GM19452 (cell line): ENCODE results near the gene TMEM131L.
"Not testable (repeated sequence)": the region's sequence is repeated elsewhere in the genome, so short reads cannot be mapped to it uniquely, and the experiment has no call there.

Experiments used
- ATAC-seq: cut with Tn5 transposase; IDR thresholded peaks from one replicate; pipeline ENCODE4 v1.9.1; 2021; ENCODE audit not compliant: unreplicated experiment

Gene TMEM131L

GRCh38 chr4:153448003-153448731 lies 18.0 kb upstream of the TMEM131L start:
- no peak for ATAC-seq

- ATAC-seq: no peak
Measured at GRCh38 chr4:153449338-153449737, 16.8 kb upstream of the TMEM131L start.

GRCh38 chr4:153450544-153450917 lies 15.6 kb upstream of the TMEM131L start:
- ATAC-seq: peak; percentile 56

- ATAC-seq: not testable (repeated sequence)
Measured at GRCh38 chr4:153451145-153451544, 15.0 kb upstream of the TMEM131L start.

- no peak for ATAC-seq
Measured at GRCh38 chr4:153451911-153452657, 14.1 kb upstream of the TMEM131L start.

GRCh38 chr4:153452658-153453378 lies 13.3 kb upstream of the TMEM131L start:
- ATAC-seq: no peak

GRCh38 chr4:153453402-153453801 lies 12.8 kb upstream of the TMEM131L start:
- no peak for ATAC-seq

GRCh38 chr4:153458969-153459368 lies 7.2 kb upstream of the TMEM131L start:
- no peak for ATAC-seq

- not testable (repeated sequence) for ATAC-seq
Measured at GRCh38 chr4:153461549-153461948, 4.6 kb upstream of the TMEM131L start.

- ATAC-seq: no peak
Measured at GRCh38 chr4:153464068-153464467, 2.1 kb upstream of the TMEM131L start.

GRCh38 chr4:153465140-153465539 lies 1.0 kb upstream of the TMEM131L start:
- ATAC-seq: no peak

GRCh38 chr4:153465615-153466080 lies 512 bp upstream of the TMEM131L start:
- peak; percentile 10 for ATAC-seq

- ATAC-seq: peak; percentile 49
Measured at GRCh38 chr4:153466949-153467896, 1.1 kb downstream of the TMEM131L start.

- ATAC-seq: no peak
Measured at GRCh38 chr4:153467897-153468262, 1.7 kb downstream of the TMEM131L start.

GRCh38 chr4:153468587-153468986 lies 2.4 kb downstream of the TMEM131L start:
- ATAC-seq: peak; percentile 15

GRCh38 chr4:153469031-153469430 lies 2.9 kb downstream of the TMEM131L start:
- ATAC-seq: no peak

GRCh38 chr4:153471071-153471697 lies 5.0 kb downstream of the TMEM131L start:
- ATAC-seq: not testable (repeated sequence)

GRCh38 chr4:153471698-153472093 lies 5.5 kb downstream of the TMEM131L start:
- ATAC-seq: peak; percentile 42

- peak; percentile 65 for ATAC-seq
Measured at GRCh38 chr4:153472122-153473037, 6.2 kb downstream of the TMEM131L start.
